Testis (tissue), 3 donors: Measurements from ENCODE around the gene HK2. TPM values are rescaled to one million over a fixed set of nuclear protein-coding genes. Genes with fewer than 3 reads are reported as not detected.
A peak's percentile ranks its signal among the peaks of the same experiment; 100 is the strongest.

Experiments used
- DNase-seq: peaks from one replicate; pipeline ENCODE4 v3.0.0-alpha.2; 2019
- H3K27ac ChIP-seq, 2 donors: fragments of 200-600 bp; sonication (generic); one replicate each; pipeline ENCODE4 v1.5.1; 2019
- H3K27me3 ChIP-seq: fragments of 200-600 bp; sonication (generic); one replicate; pipeline ENCODE4 v1.5.1; 2019
- H3K36me3 ChIP-seq: fragments of 200-600 bp; sonication (generic); one replicate; pipeline ENCODE4 v1.5.1; 2017; ENCODE audit warnings: low read depth; ENCODE audit errors: missing control alignments
- H3K4me1 ChIP-seq: fragments of 200-600 bp; sonication (generic); one replicate; pipeline ENCODE4 v1.5.1; 2019
- H3K4me3 ChIP-seq, 2 donors: fragments of 200-600 bp; sonication (generic); one replicate each; pipeline ENCODE4 v1.5.1; 2017 to 2019
- H3K9me3 ChIP-seq: fragments of 200-600 bp; sonication (generic); one replicate; pipeline ENCODE4 v1.5.1; 2017
- POLR2A ChIP-seq: fragments of 450-650 bp; IDR thresholded peaks from one replicate; pipeline ENCODE4 v1.6.1; 2017; ENCODE audit warnings: antibody characterized with exemption, mild to moderate bottlenecking, moderate library complexity
- WGBS, 2 donors: methylation state at CpG; one replicate each; pipeline ENCODE4 v1.1.5; 2018; 5-methylcytosine and 5-hydroxymethylcytosine counted together
- intact Hi-C: fragments of 100-400 bp; cut with DNase I; formaldehyde crosslinking; loops from one replicate; pipeline ENCODE4 v1.15.1; 2023; ENCODE audit warnings: low total_unique reads
- polyA plus RNA-seq: library from polyadenylated mRNA; stranded (reverse); fragments of 350-450 nt; fragmentation: Illumina TruSeq; extraction: RNeasy Lipid Tissue Mini Kit (QIAGEN cat#74804); gene quantifications from one replicate; pipeline ENCODE4 v1.2.3, GENCODE V29; 2014; ENCODE audit warnings: low read depth, low replicate concordance; ENCODE audit not compliant: insufficient read depth
- total RNA-seq, 2 donors: library from RNA; depleted of rRNA; stranded (reverse); fragments of >200 nt; gene quantifications; one replicate each; pipeline ENCODE4 v1.2.3, GENCODE V29; 2016
- TF ChIP-seq, protein P1 (sequence below), 3 experiments: fragments of 450-650 bp in 2 of 3; fragments of 200-600 bp in 1 of 3; sonication (generic) in 1 of 3; IDR thresholded peaks; one replicate each; pipeline ENCODE4 v1.5.1; 2016 to 2019; ENCODE audit warnings: antibody characterized with exemption in 3 of 3, mild to moderate bottlenecking in 2 of 3, moderate library complexity in 1 of 3

The HK2 gene
- total and polyA plus RNA-seq, 3 donors from 2014 or later: 83.5 to 164 (median 142) TPM

DNA sequence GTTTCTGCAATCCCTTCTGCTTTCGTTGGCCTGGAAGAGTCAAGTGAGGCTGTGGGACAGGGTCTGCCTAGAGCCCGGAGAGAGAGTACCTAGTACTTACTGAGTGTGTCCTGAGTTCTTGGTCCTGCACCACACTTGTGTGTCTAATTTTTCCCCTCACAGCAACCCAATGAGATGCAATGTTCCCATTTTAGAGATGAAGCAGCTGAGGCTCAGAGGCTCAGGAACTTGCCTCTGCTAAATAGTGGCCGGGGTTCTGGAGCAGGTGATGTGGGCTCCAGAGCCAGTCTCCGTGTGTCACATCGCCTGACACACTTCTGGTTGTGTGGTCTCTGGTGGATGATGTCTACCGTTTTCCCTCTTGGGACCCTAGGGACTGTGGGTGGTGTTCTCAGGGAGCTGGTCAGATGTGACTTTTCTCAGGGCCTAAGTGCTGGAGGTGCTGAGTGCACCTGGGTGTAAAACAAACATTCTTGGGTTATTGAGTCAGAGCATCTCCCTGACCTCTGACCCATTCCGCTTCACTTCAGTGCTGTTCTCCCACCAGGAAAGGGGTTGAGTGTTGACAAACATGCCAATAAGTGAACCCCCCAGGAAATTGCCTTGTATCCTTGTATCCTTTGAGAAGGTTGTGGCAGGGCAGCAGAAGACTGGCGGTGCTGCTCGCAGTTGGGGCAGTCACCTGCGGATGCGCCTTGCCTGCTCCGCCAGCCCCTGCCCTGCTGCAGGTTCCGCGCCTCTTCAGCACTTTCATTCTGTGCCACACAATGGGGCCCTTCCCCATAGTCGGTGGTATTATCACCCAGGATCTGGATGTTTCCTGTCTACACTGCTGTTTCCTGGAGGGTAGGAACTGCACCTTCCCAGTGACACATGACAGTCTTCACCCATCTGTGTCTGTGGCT is 32.1 kb downstream of the HK2 start:
- no peak overlapping the region for H3K4me3 ChIP-seq
- DNase-seq: no peak

GRCh38 chr2:74867841-74868658 is 34.1 kb downstream of the HK2 start:
- TF ChIP-seq POLR2A: no peak
- TF ChIP-seq, protein P1, sequence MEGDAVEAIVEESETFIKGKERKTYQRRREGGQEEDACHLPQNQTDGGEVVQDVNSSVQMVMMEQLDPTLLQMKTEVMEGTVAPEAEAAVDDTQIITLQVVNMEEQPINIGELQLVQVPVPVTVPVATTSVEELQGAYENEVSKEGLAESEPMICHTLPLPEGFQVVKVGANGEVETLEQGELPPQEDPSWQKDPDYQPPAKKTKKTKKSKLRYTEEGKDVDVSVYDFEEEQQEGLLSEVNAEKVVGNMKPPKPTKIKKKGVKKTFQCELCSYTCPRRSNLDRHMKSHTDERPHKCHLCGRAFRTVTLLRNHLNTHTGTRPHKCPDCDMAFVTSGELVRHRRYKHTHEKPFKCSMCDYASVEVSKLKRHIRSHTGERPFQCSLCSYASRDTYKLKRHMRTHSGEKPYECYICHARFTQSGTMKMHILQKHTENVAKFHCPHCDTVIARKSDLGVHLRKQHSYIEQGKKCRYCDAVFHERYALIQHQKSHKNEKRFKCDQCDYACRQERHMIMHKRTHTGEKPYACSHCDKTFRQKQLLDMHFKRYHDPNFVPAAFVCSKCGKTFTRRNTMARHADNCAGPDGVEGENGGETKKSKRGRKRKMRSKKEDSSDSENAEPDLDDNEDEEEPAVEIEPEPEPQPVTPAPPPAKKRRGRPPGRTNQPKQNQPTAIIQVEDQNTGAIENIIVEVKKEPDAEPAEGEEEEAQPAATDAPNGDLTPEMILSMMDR (IDR thresholded peaks at IDR 0.05): no peak
- Histone ChIP-seq H3K36me3 (no peaks in the 10 kb centered on the region), H3K4me1 (peaks cover 66% of the 10 kb centered on the region), H3K9me3 (no peaks in the 10 kb centered on the region), H3K27me3 (no peaks in the 10 kb centered on the region), H3K4me3 (no peak overlapping the region), H3K27ac (peak overlapping the region; percentile 14 to 75)
- intact Hi-C loops: no loop called here
- peak; percentile 89 for DNase-seq
- 28 to 30% methylated on average over 12 to 14 of the region's 14 CpGs for WGBS, 2 donors

More for the DNA sequence above, 32.1 kb downstream of the HK2 start:
- TF ChIP-seq POLR2A: no peak
- TF ChIP-seq, protein P1 (IDR thresholded peaks at IDR 0.05): no peak
- 90 to 91% methylated on average over 11 to 15 of the region's 15 CpGs for WGBS, 2 donors
- H3K27me3 ChIP-seq: no peaks in the 10 kb centered on the region
- no peaks in the 10 kb centered on the region for H3K36me3 ChIP-seq
- intact Hi-C loops: no loop called here
- H3K4me1 ChIP-seq: peaks cover 53% of the 10 kb centered on the region
- H3K9me3 ChIP-seq: no peaks in the 10 kb centered on the region
- peak overlapping the region; percentile 39 to 48 for H3K27ac ChIP-seq

- Histone ChIP-seq H3K9me3 (no peaks in the 10 kb centered on the region), H3K27ac (peak overlapping the region; percentile 14 to 75), H3K27me3 (no peaks in the 10 kb centered on the region), H3K4me1 (peaks cover 79% of the 10 kb centered on the region), H3K36me3 (no peaks in the 10 kb centered on the region), H3K4me3 (no peak overlapping the region)
- TF ChIP-seq POLR2A: no peak
- TF ChIP-seq, protein P1 (IDR thresholded peaks at IDR 0.05): no peak
- 82 to 85% methylated on average over 6 of the region's 6 CpGs for WGBS, 2 donors
- no peak for DNase-seq
- intact Hi-C loops: no loop called here
Observed at GRCh38 chr2:74869517-74869916, 35.6 kb downstream of the HK2 start.

DNA sequence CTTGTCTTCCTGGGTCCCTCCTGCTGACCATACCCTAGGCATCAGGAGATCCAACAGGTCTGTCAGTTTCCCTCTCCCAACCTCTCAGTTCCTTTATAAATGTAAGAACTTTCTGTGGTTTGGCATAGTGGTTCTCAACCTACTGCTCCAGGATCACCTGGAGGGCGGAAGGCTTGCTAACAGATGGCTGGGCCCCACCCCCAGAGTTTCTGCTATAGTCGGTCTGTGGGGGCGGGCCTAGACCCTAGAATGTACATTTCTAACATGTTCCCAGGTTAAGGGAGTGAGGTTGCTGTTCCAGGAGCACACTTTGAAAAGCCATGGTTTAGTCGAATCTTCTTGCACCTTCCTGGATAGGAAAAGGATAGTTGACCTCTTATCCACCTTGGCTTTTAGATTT is 37.0 kb downstream of the HK2 start:
- 74 to 91% methylated on average over 4 of the region's 4 CpGs for WGBS, 2 donors
- Histone ChIP-seq H3K4me3 (no peak overlapping the region), H3K4me1 (peaks cover 82% of the 10 kb centered on the region), H3K36me3 (no peaks in the 10 kb centered on the region), H3K27ac (peak overlapping the region; percentile 75 to 84), H3K27me3 (no peaks in the 10 kb centered on the region), H3K9me3 (no peaks in the 10 kb centered on the region)
- intact Hi-C loops: no loop called here
- TF ChIP-seq, protein P1 (IDR thresholded peaks at IDR 0.05): no peak
- no peak for TF ChIP-seq POLR2A
- DNase-seq: no peak
